ENCODE results near the gene ATN1.

The ATN1 gene

GRCh38 chr12:6980075-6980474 is 52.3 kb downstream of the ATN1 start:
- DNase-seq: no peak

GRCh38 chr12:6980740-6981139 is 53.0 kb downstream of the ATN1 start:
- DNase-seq: no peak

GRCh38 chr12:6981152-6982052 is 53.6 kb downstream of the ATN1 start:
- DNase-seq: no peak

GRCh38 chr12:6982532-6982931 is 54.8 kb downstream of the ATN1 start:
- DNase-seq: no peak

GRCh38 chr12:6987956-6988553 is 60.3 kb downstream of the ATN1 start:
- DNase-seq: no peak
